GM18519 (cell line): ENCODE results near the gene ATP10A.
"Not testable (repeated sequence)": the region's sequence is repeated elsewhere in the genome, so short reads cannot be mapped to it uniquely, and the experiment has no call there.

ENCODE experiments used
- ATAC-seq: cut with Tn5 transposase; IDR thresholded peaks from one replicate; pipeline ENCODE4 v1.9.1; 2021; ENCODE audit warnings: mild to moderate bottlenecking, moderate library complexity; ENCODE audit not compliant: unreplicated experiment, low FRiP score

ATP10A gene

GRCh38 chr15:25670621-25671020, 192.5 kb downstream of the ATP10A start:
- ATAC-seq, result no peak

GRCh38 chr15:25670025-25670554, 193.0 kb downstream of the ATP10A start:
- ATAC-seq, result no peak

- ATAC-seq, result no peak
Observed at GRCh38 chr15:25668901-25669300, 194.2 kb downstream of the ATP10A start.

DNA sequence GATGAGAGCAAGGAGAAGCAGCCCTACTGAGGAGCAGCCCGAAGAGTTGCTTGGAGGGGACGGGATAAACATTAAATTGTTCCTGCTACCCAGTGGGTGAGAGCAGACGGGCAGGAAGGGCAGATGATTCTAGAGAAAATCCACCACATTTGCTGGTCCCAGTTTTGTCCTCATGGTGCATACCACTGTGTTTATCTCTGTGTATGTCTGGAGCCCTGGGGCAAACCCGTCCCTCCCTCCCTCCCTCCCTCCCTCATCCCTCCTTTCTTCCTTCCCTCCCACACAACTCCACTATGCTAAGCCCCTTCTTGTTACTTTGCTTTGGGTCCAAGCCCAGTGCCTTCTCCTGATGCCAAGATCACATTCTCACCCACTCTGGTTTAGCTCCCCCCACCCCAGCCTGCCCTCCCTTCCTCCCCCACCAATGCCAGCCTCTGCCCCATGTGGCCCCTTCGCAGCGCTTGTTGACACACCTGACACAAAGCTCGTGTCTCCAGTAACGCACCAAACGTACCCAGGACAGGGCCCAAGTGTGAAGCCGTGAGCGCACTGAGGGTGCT, 194.8 kb downstream of the ATP10A start:
- ATAC-seq, result no peak

- ATAC-seq, result no peak
Observed at GRCh38 chr15:25667829-25668228, 195.3 kb downstream of the ATP10A start.

- ATAC-seq, result no peak
Observed at GRCh38 chr15:25665913-25666312, 197.2 kb downstream of the ATP10A start.

DNA sequence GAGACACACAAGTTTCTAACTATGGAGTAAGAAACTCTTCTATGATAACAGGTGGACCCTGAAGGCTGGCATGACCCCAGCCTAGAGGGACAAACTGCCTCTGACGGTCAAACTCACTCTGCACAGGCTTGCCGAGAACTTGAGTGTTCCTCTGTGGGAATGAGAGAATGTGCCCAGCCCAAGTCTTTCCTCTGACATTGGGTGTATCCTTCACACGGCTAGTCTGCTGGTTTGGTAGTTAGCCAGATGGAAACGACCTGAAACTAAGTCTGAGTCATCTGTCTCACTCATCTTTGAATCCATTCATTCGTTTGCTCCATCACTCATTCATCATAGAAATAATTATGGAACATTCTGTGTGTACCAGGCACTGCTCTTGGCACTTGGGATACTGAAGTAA, 198.4 kb downstream of the ATP10A start:
- ATAC-seq, result no peak

GRCh38 chr15:25663515-25663914, 199.6 kb downstream of the ATP10A start:
- ATAC-seq, result no peak

GRCh38 chr15:25661898-25662297, 201.2 kb downstream of the ATP10A start:
- ATAC-seq, result no peak

DNA sequence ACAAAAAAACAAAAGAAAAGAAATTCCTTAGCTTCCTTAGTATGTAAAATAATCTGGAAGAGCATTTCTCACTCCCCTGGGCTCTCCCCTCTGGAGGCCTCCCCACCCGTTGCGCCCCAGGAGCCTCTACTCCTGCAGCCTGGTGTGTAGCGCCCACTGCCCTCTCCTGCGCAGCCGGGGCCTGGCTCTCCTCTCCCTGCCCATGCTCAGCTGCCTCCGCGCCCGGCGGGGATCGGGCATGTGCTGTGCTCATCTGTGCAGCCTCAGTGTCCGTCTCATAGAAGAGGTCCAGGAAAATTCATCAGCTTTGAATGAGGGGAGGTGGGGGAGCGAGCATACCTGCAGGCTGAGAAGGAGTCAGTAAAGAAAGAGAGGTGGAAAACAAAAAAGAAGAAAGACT, 203.9 kb downstream of the ATP10A start:
- ATAC-seq, result no peak

DNA sequence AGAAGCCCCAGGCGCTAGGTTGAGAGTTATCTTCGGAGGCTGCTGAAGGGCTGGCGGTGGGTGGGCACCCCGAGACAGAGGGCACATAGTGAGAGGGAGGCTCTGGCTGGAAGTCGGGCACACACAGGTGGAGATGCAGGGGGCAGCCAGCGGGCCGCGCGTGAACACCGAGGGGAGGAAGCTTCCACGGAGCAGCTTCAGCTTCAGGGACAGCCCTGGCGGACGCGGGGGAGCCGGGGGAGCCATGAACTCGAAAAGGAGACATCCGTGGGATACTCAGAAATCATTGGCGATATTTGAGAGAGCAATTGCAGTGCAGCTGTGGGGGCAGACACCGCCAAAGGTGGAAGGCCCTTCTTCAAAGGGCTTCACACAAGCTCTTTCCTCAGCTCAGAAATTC, 204.6 kb downstream of the ATP10A start:
- ATAC-seq, result no peak

GRCh38 chr15:25655207-25655948, 207.7 kb downstream of the ATP10A start:
- no peak for ATAC-seq

DNA sequence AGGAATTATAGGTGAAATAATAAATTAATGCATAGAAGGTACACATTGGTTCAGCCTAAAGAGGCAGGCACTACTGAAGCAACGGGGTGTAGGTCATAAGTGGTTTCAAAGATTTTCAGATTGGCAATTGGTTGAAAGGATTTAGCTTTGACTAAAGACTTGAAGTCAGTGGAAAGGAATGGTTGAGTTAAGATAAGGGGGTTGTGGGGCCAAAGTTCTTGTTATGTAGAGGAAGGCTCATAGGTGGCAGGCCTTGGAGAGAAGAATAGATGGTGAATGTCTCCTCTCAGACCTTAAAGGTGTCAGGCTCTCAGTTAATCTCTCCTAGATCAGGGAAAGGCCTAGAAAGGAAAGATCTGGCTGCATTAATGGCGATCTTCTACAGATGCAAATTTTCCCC, 209.8 kb downstream of the ATP10A start:
- ATAC-seq, result no peak

DNA sequence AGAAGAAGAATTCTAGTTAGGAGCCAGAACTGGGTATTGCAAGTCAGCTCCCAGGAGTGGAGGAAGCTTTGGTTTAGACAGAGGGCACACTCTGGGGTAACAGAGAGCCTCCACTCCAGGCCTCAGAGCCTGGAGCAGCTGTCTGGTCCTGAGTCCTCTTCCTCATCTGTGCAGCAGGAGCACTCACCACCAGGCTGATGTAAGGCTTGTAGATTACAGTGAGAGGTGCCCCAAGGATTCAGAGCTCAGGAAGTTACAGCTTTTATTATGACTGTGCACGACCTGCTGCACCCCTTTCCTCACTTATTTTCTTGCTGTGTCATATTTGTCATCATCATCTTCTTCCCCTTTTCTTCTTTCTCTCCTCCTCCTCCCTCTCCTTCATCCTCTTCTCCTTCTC, 210.4 kb downstream of the ATP10A start:
- no peak for ATAC-seq

DNA sequence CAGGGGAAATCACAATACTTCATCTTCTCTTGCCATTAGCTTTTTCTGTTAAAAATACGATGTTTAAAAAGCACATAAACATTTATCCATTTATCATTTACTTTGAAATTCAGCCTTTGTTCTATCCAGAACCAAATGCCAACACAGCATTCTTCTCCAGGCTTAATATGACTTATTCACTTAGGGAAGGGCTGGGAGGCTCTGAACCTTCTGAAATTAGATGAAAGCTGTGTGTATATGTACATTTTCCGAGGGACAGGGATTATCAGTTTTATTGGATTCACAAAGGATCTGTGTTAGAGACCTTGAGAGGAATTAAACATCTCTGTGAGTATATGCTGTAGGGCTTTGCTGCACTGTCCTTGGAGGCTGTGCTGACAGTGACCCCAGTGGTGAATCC, 213.7 kb downstream of the ATP10A start:
- no peak for ATAC-seq

DNA sequence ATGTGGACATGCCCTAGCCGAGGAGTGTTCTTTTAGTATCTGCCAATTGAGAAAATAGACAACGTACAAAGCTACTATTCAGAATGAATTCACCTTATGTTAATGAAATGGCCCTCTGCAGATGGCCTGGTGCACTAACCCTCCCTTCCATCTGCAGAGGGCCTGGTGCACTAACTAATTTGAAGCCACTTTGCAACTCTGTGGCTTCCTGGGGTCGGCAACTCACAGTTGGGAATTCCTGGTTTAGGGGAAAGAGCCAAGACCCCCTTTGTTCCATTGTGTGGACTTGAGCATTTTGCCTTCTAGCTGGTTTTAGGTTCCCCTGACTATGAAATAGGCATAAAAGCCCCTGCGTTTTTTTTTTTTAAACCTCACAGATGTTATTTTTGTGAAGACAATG, 220.0 kb downstream of the ATP10A start:
- no peak for ATAC-seq

- no peak for ATAC-seq
Observed at GRCh38 chr15:25641762-25642161, 221.4 kb downstream of the ATP10A start.

- no peak for ATAC-seq
Observed at GRCh38 chr15:25641361-25641760, 221.8 kb downstream of the ATP10A start.

DNA sequence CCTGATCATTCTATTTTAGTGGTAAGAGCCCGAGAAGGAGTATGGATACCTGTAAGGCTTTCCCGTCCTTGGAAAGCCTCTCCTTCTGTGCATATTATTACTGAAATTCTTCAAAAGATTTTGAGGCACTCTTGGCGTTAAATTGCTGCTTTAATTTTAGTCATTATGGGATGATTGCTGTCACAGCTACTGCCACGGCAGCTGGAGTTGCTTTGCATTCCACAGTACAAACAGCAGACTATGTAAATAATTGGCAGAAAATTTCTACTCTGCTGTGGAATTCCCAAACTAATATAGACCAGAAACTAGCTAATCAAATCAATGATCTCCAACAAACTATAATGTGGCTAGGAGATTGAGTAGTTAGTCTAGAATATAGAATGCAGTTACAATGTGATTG, 222.2 kb downstream of the ATP10A start:
- not testable (repeated sequence) for ATAC-seq

- no peak for ATAC-seq
Observed at GRCh38 chr15:25640381-25640780, 222.7 kb downstream of the ATP10A start.

DNA sequence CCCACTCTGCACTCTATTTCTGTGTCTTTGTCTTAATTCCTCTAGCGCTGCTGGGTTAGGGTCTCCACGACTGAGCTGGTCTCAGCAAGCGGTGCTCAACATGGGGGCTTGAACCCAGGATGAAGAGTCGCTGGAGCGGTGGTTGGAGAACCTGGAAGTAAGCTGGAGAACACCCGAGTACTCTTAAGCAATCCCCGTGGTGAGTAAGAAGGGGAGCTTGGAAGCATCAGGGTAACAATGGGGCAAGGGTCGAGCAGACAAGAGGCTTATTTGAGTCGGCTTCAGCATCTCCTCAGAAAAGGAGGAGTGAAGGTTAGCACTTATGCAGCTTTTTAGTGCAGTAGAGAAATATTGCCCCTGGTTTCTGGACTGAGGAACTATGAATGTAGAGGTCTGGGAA, 226.6 kb downstream of the ATP10A start:
- ATAC-seq, result not testable (repeated sequence)

GRCh38 chr15:25635191-25635590, 227.9 kb downstream of the ATP10A start:
- no peak for ATAC-seq
